ENCODE results near the gene MAN2B2.

MAN2B2 gene

GRCh38 chr4:6546681-6547447 lies 28.1 kb upstream of the MAN2B2 start:
- DNase-seq: peak; percentile 54

GRCh38 chr4:6548201-6548881 lies 26.6 kb upstream of the MAN2B2 start:
- no peak for DNase-seq

GRCh38 chr4:6548882-6549230 lies 26.1 kb upstream of the MAN2B2 start:
- DNase-seq: no peak

GRCh38 chr4:6549445-6549844 lies 25.5 kb upstream of the MAN2B2 start:
- DNase-seq: no peak

- DNase-seq: no peak
These were observed 24.9 kb upstream of the MAN2B2 start for GRCh38 chr4:6549890-6550620.

GRCh38 chr4:6550821-6551220 lies 24.2 kb upstream of the MAN2B2 start:
- DNase-seq: no peak

GRCh38 chr4:6551660-6552059 lies 23.3 kb upstream of the MAN2B2 start:
- no peak for DNase-seq

- DNase-seq: no peak
These were observed 19.5 kb upstream of the MAN2B2 start for GRCh38 chr4:6555519-6555918.

- no peak for DNase-seq
These were observed 18.7 kb upstream of the MAN2B2 start for GRCh38 chr4:6556263-6556662.

GRCh38 chr4:6557185-6557584 lies 17.8 kb upstream of the MAN2B2 start:
- no peak for DNase-seq

GRCh38 chr4:6557856-6558255 lies 17.1 kb upstream of the MAN2B2 start:
- DNase-seq: no peak

- no peak for DNase-seq
These were observed 14.4 kb upstream of the MAN2B2 start for GRCh38 chr4:6560416-6561172.

GRCh38 chr4:6561173-6561516 lies 13.8 kb upstream of the MAN2B2 start:
- no peak for DNase-seq

- no peak for DNase-seq
These were observed 13.2 kb upstream of the MAN2B2 start for GRCh38 chr4:6561706-6562371.

GRCh38 chr4:6562931-6563901 lies 11.8 kb upstream of the MAN2B2 start:
- no peak for DNase-seq

- DNase-seq: no peak
These were observed 10.9 kb upstream of the MAN2B2 start for GRCh38 chr4:6563935-6564645.

GRCh38 chr4:6565691-6566390 lies 9.1 kb upstream of the MAN2B2 start:
- DNase-seq: no peak

GRCh38 chr4:6566391-6567190 lies 8.4 kb upstream of the MAN2B2 start:
- no peak for DNase-seq

GRCh38 chr4:6567218-6567617 lies 7.8 kb upstream of the MAN2B2 start:
- DNase-seq: no peak
